T47D (cell line): ENCODE results near the gene CCSER2.
"Not testable (repeated sequence)": the region's sequence is repeated elsewhere in the genome, so short reads cannot be mapped to it uniquely, and the experiment has no call there.

Experiments used
- DNase-seq, 2 experiments: peaks; one replicate each; pipeline versions ENCODE4 v3.0.0 to v3.0.0-alpha.2; 2011 to 2012; ENCODE audit warnings: low read depth in 1 of 2, low spot score in 1 of 2
- JUND ChIP-seq: IDR thresholded peaks from 2 replicates; pipeline ENCODE4 v1.6.1; 2012; ENCODE audit warnings: low read depth
- in situ Hi-C: cut with HindIII; loops from 2 replicates; pipeline ENCODE4 v1.10.0; 2016; ENCODE audit warnings: low sequenced_read_pairs, low pct_unique_long_range_greater_than_20kb

CCSER2 gene

DNA sequence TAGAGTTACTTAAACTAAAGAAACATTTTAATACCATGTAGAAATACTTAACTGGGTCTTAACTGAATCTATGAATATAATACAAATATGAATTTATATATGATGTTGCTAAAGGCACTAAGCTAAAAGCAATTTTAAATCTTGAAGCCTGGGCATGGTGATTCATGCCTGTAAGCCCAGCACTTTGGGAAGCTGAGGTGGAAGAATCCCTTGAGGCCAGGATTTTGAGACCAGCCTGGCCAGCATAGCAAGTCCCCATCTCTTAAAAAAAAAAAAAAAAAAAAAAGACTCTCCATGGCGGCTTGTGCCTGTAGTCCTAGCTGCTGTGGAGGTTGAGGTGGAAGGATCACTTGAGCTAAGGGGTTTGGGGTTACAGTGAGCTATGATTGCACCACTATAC lies 95.3 kb downstream of the CCSER2 start:
- TF ChIP-seq JUND, result no peak
- in situ Hi-C loops, result no loop called here
- DNase-seq, result no peak

DNA sequence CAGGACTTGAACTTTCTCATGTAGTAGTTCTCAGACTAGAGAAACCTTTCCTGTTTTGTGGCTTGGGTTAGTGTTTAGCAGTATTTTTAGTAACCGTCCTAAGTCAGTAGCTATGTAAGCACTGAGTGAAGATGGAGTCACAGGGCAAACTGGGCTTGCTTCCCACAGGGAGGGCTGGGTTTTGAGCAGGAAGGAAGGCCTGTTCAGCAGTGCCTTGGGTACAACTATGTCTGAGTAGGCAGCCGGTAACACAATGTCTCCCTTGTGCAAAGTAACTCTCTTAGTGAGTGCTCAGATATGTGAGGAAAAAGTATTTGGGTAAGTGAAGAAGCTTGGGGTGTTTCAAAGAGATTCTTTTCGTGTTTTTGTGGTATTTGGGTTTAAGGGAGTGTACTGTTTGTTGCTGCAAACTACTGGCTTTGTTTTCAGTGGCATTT lies 96.4 kb downstream of the CCSER2 start:
- peak in 1 of 2 experiments; percentile 81 for DNase-seq
- in situ Hi-C loops, result no loop called here
- TF ChIP-seq JUND, result no peak

DNA sequence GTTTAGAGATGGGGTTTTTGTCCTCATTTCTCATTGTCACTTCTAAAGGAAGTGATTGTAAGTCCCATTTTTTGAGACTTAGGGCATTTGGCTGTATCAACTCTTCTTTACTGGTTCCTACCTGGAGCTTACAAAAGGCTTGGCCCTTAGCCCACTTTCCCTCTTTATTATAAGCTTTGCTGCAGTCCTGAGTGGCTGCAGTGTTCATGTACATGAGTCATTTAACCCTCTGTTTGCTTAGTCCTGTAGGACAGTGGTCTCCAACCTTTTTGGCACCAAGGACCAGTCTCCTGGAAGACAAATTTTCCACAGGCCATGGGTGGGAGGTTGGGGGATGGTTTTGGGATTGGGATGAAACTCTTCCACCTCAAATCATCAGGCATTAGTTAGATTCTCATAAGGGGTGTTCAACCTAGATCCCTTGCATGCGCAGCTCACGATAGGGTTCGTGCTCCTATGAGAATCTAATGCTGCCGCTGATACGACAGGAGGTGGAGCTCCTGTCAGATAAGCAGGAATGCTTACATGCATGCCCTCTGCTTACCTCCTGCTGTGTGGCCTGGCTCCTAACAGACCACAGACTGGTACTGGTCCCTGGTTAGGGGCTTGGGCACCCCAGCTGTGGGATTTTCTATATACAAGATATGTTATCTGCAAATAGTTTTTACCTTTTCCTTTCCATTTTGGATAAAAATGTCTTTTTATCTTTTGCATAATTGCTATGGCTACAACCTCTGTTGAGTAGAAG lies 99.7 kb downstream of the CCSER2 start:
- in situ Hi-C loops, result no loop called here
- DNase-seq, result no peak
- TF ChIP-seq JUND, result no peak

DNA sequence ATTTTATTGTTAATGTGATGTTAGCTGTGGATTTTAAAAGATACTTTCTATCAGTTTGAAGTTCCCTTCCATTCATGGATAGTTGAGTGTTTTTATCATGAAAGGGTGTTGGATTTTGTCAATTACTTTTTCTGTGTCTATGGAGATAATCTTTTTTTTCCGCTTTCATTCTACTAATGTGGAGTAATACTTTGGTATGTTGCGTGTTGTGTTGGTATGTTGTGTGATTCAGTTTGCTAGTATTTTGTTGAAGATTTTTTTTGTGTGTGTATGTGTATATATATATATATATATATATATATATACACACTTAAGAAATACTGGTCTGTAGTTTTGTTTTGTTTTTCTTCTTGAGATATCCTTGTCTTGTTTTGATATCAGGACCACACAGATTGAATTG lies 100.3 kb downstream of the CCSER2 start:
- no peak for TF ChIP-seq JUND
- in situ Hi-C loops, result no loop called here

DNA sequence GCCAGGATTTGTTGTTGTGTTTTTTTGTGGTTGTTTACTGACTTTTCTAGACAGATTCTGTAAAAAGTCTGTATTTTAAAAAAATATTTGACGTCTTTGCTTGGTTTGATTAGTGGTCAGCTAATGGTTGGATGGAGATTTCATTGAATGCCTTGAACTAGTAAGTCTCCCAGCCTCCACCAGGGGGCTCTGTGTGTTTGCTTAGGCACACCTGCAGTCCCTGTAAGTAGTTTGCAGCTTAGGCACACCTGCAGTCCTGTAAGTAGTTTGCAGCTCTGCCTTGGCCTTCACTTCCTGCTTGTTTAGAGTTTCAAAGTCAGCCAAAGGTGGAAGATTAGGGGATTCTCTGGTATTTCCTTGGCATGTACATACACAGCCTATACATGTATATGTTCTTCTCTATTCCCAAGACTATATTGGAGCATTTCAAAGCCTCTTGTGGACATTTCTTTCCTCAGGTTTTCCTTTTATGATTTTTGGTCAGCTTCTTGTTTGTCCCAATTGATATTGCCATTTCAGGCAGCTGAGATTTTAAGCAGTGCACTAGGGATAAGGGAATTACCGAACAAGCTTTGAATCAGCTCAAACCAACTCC lies 101.6 kb downstream of the CCSER2 start:
- peak; percentile 23 to 90 for DNase-seq
- no peak for TF ChIP-seq JUND
- in situ Hi-C loops, result no loop called here

More for the DNA sequence above, 100.3 kb downstream of the CCSER2 start:
- no peak for DNase-seq

DNA sequence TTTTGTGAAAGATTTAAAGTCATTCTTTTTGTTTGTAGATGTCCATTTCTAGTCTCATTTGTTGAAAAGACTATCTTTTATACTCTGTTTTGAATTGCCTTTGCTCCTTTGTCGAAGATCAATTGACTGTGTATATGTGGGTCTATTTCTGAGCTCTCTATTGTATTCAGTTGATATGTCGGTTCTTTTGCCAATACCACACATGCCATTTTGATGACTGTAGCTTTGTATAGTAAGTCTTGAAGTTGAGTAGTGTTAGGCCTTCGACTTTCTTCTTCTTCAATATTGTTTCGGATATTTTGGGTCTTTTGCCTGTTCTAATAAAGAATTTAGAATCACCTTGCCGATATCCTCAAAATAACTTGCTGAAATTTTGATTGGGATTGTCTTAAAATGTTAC lies 104.5 kb downstream of the CCSER2 start:
- in situ Hi-C loops, result no loop called here
- DNase-seq, result no peak
- TF ChIP-seq JUND, result no peak

DNA sequence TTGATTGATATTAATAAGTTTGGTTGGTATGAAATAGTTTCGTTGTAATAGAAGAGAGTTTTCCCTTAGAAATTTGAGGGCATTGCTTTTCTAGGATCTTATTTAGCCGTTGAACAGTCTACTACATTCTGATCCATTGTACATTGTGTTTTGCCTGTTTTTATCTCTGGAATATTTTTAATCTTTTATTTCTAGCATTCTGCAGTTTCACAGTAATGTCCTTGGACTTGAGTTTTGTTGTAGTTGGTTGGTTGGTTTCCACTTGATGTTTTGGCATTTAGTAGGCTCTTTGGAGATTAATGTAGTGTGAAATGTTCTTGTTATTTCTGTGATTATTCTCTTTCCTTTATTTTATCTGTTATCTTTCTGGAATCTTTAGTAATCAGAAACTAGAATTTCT lies 112.4 kb downstream of the CCSER2 start:
- in situ Hi-C loops, result no loop called here
- TF ChIP-seq JUND, result no peak
- no peak for DNase-seq

DNA sequence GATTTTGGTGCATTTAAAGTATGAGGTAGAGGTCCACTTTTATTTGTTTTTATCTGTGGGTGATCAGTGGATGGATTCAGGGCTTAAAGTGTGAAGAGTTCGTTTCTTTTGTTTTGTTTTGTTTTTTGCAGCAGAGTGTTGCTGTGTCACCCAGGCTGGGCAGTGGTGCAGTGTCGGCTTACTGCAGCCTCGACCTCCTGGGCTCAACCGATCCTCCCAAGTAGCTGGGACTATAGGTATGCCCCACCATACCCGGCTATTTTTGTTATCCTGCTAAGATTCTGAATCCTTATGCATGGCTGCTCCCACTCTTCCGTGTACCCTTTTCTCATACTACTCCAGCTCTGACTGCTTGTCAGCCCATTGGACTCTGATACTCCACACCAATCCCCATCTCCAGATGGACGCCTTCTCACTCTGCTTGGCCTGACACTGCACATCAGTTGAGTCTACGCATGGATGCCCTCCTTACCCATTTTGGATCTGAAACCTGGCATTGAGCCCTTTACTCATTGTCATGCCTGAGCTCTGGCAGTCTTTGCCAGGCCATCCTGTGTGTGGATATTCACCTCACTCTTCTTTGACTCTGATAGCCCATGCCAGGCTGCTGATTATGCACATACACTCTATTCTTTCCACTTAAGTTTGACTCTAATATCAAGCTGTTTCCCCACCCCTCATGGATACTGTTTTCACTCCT lies 119.5 kb downstream of the CCSER2 start:
- in situ Hi-C loops, result no loop called here
- TF ChIP-seq JUND, result no peak
- DNase-seq, result no peak

DNA sequence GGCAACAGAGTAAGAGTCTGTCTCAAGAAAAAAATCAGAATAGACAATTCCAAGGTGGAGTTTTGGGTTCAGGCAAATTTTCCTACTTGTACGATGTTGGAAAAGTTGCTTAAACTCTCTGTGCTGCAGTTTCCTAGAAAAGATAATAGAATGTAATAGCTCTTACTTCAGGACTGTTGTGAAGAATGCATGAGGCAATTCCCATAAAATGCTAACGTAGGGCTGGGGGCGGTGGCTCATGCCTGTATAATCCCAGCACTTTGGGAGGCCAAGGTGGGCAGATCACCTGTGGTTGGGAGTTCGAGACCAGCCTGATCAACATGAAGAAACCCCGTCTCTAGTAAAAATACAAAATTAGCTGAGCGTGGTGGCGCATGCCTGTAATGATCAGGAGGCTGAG lies 121.0 kb downstream of the CCSER2 start:
- DNase-seq, in situ Hi-C loops: not testable (repeated sequence)

DNA sequence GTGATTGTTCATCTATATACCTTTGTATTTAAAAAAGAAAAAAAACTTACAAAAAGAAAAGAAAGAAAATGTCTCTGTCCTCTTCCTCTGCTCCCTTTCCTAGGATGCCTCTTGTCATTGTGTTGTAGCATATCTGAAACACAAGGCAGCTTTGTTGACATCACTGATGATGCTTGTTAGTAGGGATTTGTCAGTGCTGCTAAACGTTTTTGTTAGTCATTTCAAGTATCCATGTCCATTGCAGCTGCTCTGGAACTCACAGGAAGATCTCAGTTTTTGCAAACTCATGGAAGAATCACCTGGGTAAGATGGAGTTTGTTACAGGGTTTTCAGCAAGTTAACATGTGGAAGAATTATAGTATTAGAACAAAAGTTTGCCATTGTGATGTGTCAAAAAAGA lies 123.6 kb downstream of the CCSER2 start:
- TF ChIP-seq JUND, result no peak
- in situ Hi-C loops, result no loop called here
- no peak for DNase-seq

DNA sequence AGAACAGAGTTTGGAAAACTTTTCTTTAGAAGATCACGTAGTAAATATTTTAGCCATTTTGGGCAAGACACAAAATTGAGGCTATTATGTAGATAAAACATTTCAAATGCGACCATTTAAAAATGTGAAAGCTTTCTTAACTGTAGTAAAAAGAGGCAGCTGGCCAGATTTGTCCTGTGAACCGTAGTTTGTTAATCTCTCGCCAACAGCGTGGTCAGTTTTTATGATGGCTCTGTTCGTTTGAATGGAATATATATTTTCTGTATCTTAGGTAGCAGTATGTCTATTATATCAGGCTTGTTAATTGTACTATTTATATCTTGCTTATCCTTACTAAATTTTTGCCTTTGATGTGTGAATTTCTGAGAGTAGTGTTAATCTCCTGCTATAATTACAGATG lies 124.9 kb downstream of the CCSER2 start:
- no peak for DNase-seq
- in situ Hi-C loops, result no loop called here
- TF ChIP-seq JUND, result no peak

DNA sequence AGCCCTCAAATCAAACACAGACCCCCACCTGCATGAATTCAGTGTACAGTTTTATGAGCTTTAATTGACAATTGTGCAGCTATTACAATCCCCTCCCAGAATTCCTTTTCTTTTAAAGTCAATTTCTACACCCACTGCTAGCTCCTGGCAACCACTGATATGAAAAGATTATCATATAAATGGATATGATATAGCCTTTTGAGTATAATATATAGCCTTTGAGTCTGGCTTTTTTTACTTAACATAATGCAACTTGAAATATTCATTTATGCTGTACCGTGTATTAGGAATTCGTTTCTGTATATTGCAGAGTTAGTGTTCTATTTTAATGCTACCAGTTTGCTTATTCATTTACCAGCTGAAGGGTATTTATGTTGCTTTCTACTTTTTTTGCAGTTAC lies 127.7 kb downstream of the CCSER2 start:
- DNase-seq, result no peak
- in situ Hi-C loops, result no loop called here
- no peak for TF ChIP-seq JUND

DNA sequence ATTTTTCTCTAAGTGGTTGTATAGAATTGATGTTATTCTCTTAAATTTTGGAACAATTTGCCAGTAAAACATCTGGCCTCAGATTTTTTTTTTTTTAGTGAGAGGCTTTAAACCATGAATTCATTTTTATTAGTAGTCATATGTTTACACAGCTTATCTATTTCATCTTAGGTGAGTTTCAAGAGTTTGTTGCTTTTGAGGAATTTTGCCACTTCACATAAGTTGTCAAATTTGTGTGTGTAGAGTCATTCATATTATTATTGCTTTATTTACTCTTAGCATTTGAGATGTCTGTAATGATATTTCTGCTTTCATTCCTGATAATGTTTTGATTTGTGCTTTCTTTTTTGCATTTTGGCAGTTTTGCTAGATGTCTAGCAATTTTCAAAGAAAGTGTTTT lies 132.1 kb downstream of the CCSER2 start:
- in situ Hi-C loops, result no loop called here
- DNase-seq, result no peak
- TF ChIP-seq JUND, result no peak
